ENCODE measurements around the gene CPSF4L.

Gene CPSF4L

GRCh38 chr17:73284354-73284753 lies 22.7 kb upstream of the CPSF4L start:
- H3K36me3 Mint-ChIP-seq (ENCODE audit: low read depth): no peaks in the 10 kb centered on the region

GRCh38 chr17:73283841-73284282 lies 22.2 kb upstream of the CPSF4L start:
- Mint-ChIP-seq H3K27me3 (ENCODE audit: low read depth) (no peaks in the 10 kb centered on the region), H3K36me3 (ENCODE audit: low read depth) (no peaks in the 10 kb centered on the region), H3K9me3 (no peaks in the 10 kb centered on the region), H3K4me3 (no peak overlapping the region), H3K27ac (no peak overlapping the region), H3K4me1 (ENCODE audit: low read depth) (no peaks in the 10 kb centered on the region)

More at GRCh38 chr17:73284354-73284753, 22.7 kb upstream of the CPSF4L start:
- no peaks in the 10 kb centered on the region for H3K27me3 Mint-ChIP-seq (ENCODE audit: low read depth)
- H3K9me3 Mint-ChIP-seq: no peaks in the 10 kb centered on the region
- H3K4me1 Mint-ChIP-seq (ENCODE audit: low read depth): no peaks in the 10 kb centered on the region
- H3K4me3 Mint-ChIP-seq: no peak overlapping the region
- no peak overlapping the region for H3K27ac Mint-ChIP-seq

DNA sequence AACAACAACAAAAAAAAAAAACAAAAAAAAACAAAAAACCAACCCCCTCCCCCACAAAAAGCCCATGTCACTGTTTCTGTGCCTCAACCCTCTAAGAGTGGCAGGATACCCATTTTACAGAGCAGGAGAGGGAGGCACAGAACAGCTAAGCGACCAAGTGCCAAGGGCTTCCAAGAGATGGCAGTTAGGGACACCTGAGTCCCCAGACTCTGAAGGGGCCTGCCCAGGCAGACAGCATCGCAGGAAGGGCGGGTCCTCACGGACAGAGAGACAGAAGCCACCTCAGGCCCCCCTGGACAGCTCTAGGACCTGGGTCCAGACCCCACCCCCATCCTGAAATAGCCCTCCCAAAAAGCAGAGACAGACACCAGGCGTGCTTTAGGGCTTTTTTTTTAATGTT lies 21.6 kb upstream of the CPSF4L start:
- no peaks in the 10 kb centered on the region for H3K27me3 Mint-ChIP-seq (ENCODE audit: low read depth)
- H3K4me3 Mint-ChIP-seq: no peak overlapping the region
- H3K9me3 Mint-ChIP-seq: no peaks in the 10 kb centered on the region
- no peaks in the 10 kb centered on the region for H3K4me1 Mint-ChIP-seq (ENCODE audit: low read depth)
- H3K36me3 Mint-ChIP-seq (ENCODE audit: low read depth): no peaks in the 10 kb centered on the region
- H3K27ac Mint-ChIP-seq: no peak overlapping the region

GRCh38 chr17:73282629-73283028 lies 20.9 kb upstream of the CPSF4L start:
- H3K27ac Mint-ChIP-seq: no peak overlapping the region
- H3K9me3 Mint-ChIP-seq: no peaks in the 10 kb centered on the region
- H3K36me3 Mint-ChIP-seq (ENCODE audit: low read depth): no peaks in the 10 kb centered on the region
- H3K4me3 Mint-ChIP-seq: no peak overlapping the region
- no peaks in the 10 kb centered on the region for H3K4me1 Mint-ChIP-seq (ENCODE audit: low read depth)
- no peaks in the 10 kb centered on the region for H3K27me3 Mint-ChIP-seq (ENCODE audit: low read depth)

DNA sequence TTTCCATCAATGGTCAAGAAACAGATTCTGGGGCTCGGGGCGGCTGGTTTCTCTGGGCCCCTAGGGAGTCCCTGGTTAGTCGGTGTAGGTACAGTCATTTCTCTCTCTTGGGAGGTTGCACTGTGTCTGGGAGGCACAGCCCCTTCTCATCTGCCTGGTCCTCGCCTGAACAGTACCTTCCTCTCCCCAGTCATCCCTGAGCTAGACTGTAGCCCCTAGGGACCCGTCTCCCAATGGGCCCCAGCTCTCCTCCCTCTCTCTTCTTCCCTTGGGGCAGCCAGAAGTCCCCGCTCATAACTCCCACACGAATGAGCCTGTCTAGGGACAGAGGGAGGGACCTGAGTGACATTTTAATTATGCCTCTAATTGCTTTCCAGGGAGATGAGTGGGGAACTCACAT lies 20.2 kb upstream of the CPSF4L start:
- no peaks in the 10 kb centered on the region for H3K9me3 Mint-ChIP-seq
- no peaks in the 10 kb centered on the region for H3K4me1 Mint-ChIP-seq (ENCODE audit: low read depth)
- H3K27me3 Mint-ChIP-seq (ENCODE audit: low read depth): no peaks in the 10 kb centered on the region
- no peaks in the 10 kb centered on the region for H3K36me3 Mint-ChIP-seq (ENCODE audit: low read depth)
- no peak overlapping the region for H3K27ac Mint-ChIP-seq
- H3K4me3 Mint-ChIP-seq: no peak overlapping the region

- Mint-ChIP-seq H3K4me1 (ENCODE audit: low read depth) (no peaks in the 10 kb centered on the region), H3K9me3 (no peaks in the 10 kb centered on the region), H3K27ac (no peak overlapping the region), H3K4me3 (no peak overlapping the region), H3K36me3 (ENCODE audit: low read depth) (no peaks in the 10 kb centered on the region), H3K27me3 (ENCODE audit: low read depth) (no peaks in the 10 kb centered on the region)
These were observed 18.5 kb upstream of the CPSF4L start for GRCh38 chr17:73280191-73280590.

GRCh38 chr17:73279704-73280103 lies 18.0 kb upstream of the CPSF4L start:
- no peaks in the 10 kb centered on the region for H3K4me1 Mint-ChIP-seq (ENCODE audit: low read depth)
- H3K36me3 Mint-ChIP-seq (ENCODE audit: low read depth): no peaks in the 10 kb centered on the region
- no peak overlapping the region for H3K27ac Mint-ChIP-seq
- no peaks in the 10 kb centered on the region for H3K27me3 Mint-ChIP-seq (ENCODE audit: low read depth)
- no peaks in the 10 kb centered on the region for H3K9me3 Mint-ChIP-seq
- H3K4me3 Mint-ChIP-seq: no peak overlapping the region

DNA sequence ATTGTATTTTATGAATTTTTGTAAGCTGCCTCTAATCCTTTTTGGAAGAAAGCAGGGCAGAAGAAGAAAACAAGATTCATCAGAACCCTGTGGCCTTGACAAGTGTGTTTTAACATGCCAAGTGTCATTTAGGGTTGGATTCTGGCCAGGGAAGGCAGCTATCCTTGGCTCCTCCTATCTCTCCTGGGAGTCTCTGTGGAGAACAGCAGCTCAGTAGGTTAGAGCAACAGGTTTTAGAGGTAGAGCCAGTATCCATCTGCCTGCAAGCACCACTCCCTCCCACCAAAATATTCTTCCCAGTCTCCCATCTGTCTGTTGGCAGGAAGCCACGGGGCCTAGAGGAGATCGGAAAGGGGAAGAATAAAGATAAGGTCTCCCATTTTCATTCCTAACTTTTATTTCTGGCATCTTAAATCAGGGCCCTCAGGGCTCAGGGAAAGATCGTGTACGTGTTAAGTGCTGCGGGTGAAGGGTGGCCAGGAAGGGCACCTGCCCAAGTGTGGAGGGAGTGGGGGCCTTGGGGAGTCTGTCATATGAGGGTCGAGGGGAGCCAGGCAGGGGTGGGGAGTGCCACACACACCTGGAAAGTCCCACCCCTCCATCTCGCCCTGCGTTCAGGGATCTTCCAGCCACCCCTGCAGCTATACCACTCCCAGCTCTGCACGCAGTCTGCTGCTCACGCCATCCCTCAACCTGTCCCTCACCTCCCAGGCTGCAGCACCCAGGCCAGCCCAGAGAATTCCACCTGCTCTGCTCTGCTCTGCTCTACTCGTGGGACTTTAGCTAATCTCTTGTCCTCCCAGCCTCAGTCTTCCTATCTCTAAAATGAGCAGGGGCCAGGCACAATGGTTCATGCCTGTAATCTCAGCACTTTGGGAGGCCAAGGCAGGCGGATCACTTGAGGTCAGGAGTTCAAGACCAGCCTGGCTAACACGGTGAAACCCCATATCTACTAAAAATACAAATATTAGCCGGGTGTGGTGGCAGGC lies 17.1 kb upstream of the CPSF4L start:
- H3K4me1 Mint-ChIP-seq (ENCODE audit: low read depth): no peaks in the 10 kb centered on the region
- H3K4me3 Mint-ChIP-seq: no peak overlapping the region
- no peaks in the 10 kb centered on the region for H3K36me3 Mint-ChIP-seq (ENCODE audit: low read depth)
- no peak overlapping the region for H3K27ac Mint-ChIP-seq
- no peaks in the 10 kb centered on the region for H3K9me3 Mint-ChIP-seq
- H3K27me3 Mint-ChIP-seq (ENCODE audit: low read depth): no peaks in the 10 kb centered on the region

GRCh38 chr17:73278049-73278464 lies 16.4 kb upstream of the CPSF4L start:
- no peak overlapping the region for H3K4me3 Mint-ChIP-seq
- H3K9me3 Mint-ChIP-seq: no peaks in the 10 kb centered on the region
- no peaks in the 10 kb centered on the region for H3K27me3 Mint-ChIP-seq (ENCODE audit: low read depth)
- H3K36me3 Mint-ChIP-seq (ENCODE audit: low read depth): no peaks in the 10 kb centered on the region
- no peak overlapping the region for H3K27ac Mint-ChIP-seq
- no peaks in the 10 kb centered on the region for H3K4me1 Mint-ChIP-seq (ENCODE audit: low read depth)

- Mint-ChIP-seq H3K27me3 (ENCODE audit: low read depth) (no peaks in the 10 kb centered on the region), H3K27ac (no peak overlapping the region), H3K4me3 (no peak overlapping the region), H3K9me3 (no peaks in the 10 kb centered on the region), H3K4me1 (ENCODE audit: low read depth) (no peaks in the 10 kb centered on the region), H3K36me3 (ENCODE audit: low read depth) (no peaks in the 10 kb centered on the region)
These were observed 12.8 kb upstream of the CPSF4L start for GRCh38 chr17:73274490-73274889.

DNA sequence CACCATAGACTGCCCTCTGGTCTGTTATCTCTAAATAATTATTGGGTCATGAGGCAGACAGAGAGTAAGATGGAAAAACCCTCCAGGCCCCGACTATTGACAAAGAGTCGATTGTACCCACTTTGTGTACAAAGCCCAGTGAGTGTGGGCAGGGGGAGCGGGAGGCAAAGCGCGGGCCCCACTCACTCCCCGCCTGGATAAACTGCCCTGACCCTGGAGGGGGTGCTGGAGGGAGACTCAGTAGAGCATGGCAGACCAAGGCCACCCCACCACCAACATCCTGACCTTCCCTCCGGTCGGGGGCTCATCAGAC lies 11.2 kb upstream of the CPSF4L start:
- Mint-ChIP-seq H3K4me1 (ENCODE audit: low read depth) (no peaks in the 10 kb centered on the region), H3K27ac (no peak overlapping the region), H3K9me3 (no peaks in the 10 kb centered on the region), H3K27me3 (ENCODE audit: low read depth) (no peaks in the 10 kb centered on the region), H3K4me3 (no peak overlapping the region), H3K36me3 (ENCODE audit: low read depth) (no peaks in the 10 kb centered on the region)

- H3K4me3 Mint-ChIP-seq: no peak overlapping the region
- no peaks in the 10 kb centered on the region for H3K9me3 Mint-ChIP-seq
- H3K4me1 Mint-ChIP-seq (ENCODE audit: low read depth): no peaks in the 10 kb centered on the region
- H3K27ac Mint-ChIP-seq: no peak overlapping the region
- H3K27me3 Mint-ChIP-seq (ENCODE audit: low read depth): no peaks in the 10 kb centered on the region
- no peaks in the 10 kb centered on the region for H3K36me3 Mint-ChIP-seq (ENCODE audit: low read depth)
These were observed 9.4 kb upstream of the CPSF4L start for GRCh38 chr17:73271072-73271471.

- H3K4me3 Mint-ChIP-seq: no peak overlapping the region
- no peaks in the 10 kb centered on the region for H3K27me3 Mint-ChIP-seq (ENCODE audit: low read depth)
- no peak overlapping the region for H3K27ac Mint-ChIP-seq
- H3K36me3 Mint-ChIP-seq (ENCODE audit: low read depth): no peaks in the 10 kb centered on the region
- no peaks in the 10 kb centered on the region for H3K9me3 Mint-ChIP-seq
- no peaks in the 10 kb centered on the region for H3K4me1 Mint-ChIP-seq (ENCODE audit: low read depth)
These were observed 8.1 kb upstream of the CPSF4L start for GRCh38 chr17:73269791-73270190.

DNA sequence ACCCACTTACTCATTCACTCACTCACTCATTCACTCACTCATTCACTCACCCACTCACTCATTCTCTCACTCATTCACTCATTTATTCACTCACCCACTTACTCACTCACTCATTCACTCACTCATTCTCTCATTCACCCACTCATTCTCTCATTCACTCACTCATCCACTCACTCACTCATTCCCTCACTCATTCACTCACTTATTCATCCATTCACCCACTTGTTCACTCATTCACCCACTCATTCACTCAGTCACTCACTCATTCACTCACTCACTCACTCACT lies 7.6 kb upstream of the CPSF4L start:
- Mint-ChIP-seq H3K4me3 (no peak overlapping the region), H3K9me3 (no peaks in the 10 kb centered on the region), H3K27ac (no peak overlapping the region), H3K4me1 (ENCODE audit: low read depth) (no peaks in the 10 kb centered on the region), H3K36me3 (ENCODE audit: low read depth) (no peaks in the 10 kb centered on the region), H3K27me3 (ENCODE audit: low read depth) (no peaks in the 10 kb centered on the region)

DNA sequence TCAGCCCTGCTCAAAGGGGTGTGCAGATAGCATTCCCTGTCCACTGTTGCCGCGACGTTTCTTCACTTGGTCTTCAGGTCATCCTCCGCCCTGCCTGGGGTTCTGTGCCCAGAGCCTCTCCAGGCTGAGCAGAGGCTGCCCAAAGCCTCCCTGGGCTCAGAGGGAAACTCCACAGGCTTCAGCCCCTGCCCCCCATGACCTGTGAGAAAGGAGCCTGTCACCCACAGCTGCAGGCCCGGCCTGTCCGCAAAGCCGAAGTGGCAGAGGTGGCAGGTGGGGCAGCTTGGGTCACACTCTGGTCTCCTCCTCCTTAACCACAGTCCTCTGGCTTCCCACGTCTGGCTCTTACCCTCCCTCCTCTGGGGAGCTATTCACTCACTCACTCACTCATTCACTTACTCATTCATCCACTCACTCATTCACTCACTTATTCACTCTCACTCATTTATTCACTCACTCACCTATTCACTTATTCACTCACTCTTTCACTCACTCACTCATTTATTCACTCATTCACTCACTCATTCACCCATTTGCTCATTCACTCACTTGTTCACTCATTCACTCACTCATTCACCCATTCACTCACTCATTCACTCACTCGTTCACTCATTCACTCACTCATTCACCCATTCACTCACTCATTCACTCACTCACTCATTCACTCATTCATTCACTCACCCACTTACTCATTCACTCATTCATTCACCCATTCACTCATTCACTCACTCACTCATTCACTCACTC lies 7.1 kb upstream of the CPSF4L start:
- Mint-ChIP-seq H3K27ac (no peak overlapping the region), H3K4me3 (no peak overlapping the region), H3K9me3 (no peaks in the 10 kb centered on the region), H3K4me1 (ENCODE audit: low read depth) (no peaks in the 10 kb centered on the region), H3K27me3 (ENCODE audit: low read depth) (no peaks in the 10 kb centered on the region), H3K36me3 (ENCODE audit: low read depth) (no peaks in the 10 kb centered on the region)

Data from T-helper 1 cell treated with Interleukin-12 subunit alpha and Interleukin-12 subunit beta and Interleukin-4 antibody, amounts not matched to agents 30 μg/mL and 1 μg/mL, for 36 hours (primary cell).